H9 (cell line): ENCODE measurements around the gene RND3. TPM values are rescaled to one million over a fixed set of nuclear protein-coding genes. Genes with fewer than 3 reads are reported as not detected.

ENCODE experiments used
- DNase-seq: peaks from one replicate; pipeline ENCODE4 v3.0.0-alpha.2; 2017
- H2AFZ ChIP-seq: one replicate; pipeline ENCODE4 v1.6.1; 2013; ENCODE audit warnings: mild to moderate bottlenecking, low read length, control low read depth, moderate library complexity
- H2AK5ac ChIP-seq: 2 replicates; pipeline ENCODE4 v1.6.1; 2013; ENCODE audit warnings: low read length, control low read depth, mixed read lengths; ENCODE audit not compliant: insufficient read length
- H2BK120ac ChIP-seq: one replicate; pipeline ENCODE4 v1.6.1; 2013; ENCODE audit warnings: low read depth, mild to moderate bottlenecking, low read length, control low read depth, inconsistent platforms; ENCODE audit not compliant: poor library complexity, severe bottlenecking
- H2BK12ac ChIP-seq: 2 replicates; pipeline ENCODE4 v1.6.1; 2013; ENCODE audit warnings: low read length, control low read depth, mixed read lengths, low read depth; ENCODE audit not compliant: insufficient read length
- H2BK15ac ChIP-seq: 2 replicates; pipeline ENCODE4 v1.6.1; 2013; ENCODE audit warnings: low read depth, low read length, control low read depth
- H2BK20ac ChIP-seq: one replicate; pipeline ENCODE4 v1.6.1; 2013; ENCODE audit warnings: low read depth, mild to moderate bottlenecking, low read length, control low read depth, inconsistent platforms; ENCODE audit not compliant: poor library complexity, severe bottlenecking
- H2BK5ac ChIP-seq: 2 replicates; pipeline ENCODE4 v1.6.1; 2013; ENCODE audit warnings: low read length, control low read depth, mixed read lengths; ENCODE audit not compliant: insufficient read length
- H3K14ac ChIP-seq: 2 replicates; pipeline ENCODE4 v1.6.1; 2013; ENCODE audit warnings: low read length, control low read depth; ENCODE audit not compliant: insufficient read depth
- H3K18ac ChIP-seq: 2 replicates; pipeline ENCODE4 v1.6.1; 2013; ENCODE audit warnings: low read depth, mild to moderate bottlenecking, mixed read lengths, low read length, control low read depth; ENCODE audit not compliant: insufficient read length
- H3K23ac ChIP-seq: 2 replicates; pipeline ENCODE4 v1.6.1; 2013; ENCODE audit warnings: low read length, control low read depth, mixed read lengths, low read depth; ENCODE audit not compliant: insufficient read length
- H3K23me2 ChIP-seq: 2 replicates; pipeline ENCODE4 v1.6.1; 2013; ENCODE audit warnings: low read depth, mild to moderate bottlenecking, mixed read lengths, low read length, control low read depth; ENCODE audit not compliant: insufficient read length, poor library complexity, severe bottlenecking
- H3K27ac ChIP-seq: 2 replicates; pipeline ENCODE4 v1.5.1; 2013; ENCODE audit warnings: low read length, control low read depth, mixed read lengths, low read depth; ENCODE audit not compliant: insufficient read length
- H3K27me3 ChIP-seq: 2 replicates; pipeline ENCODE4 v1.6.1; 2013; ENCODE audit warnings: low read length, control low read depth, inconsistent platforms; ENCODE audit not compliant: insufficient read depth
- H3K4ac ChIP-seq: 2 replicates; pipeline ENCODE4 v1.6.1; 2013; ENCODE audit warnings: low read depth, mild to moderate bottlenecking, control low read depth, inconsistent platforms, low read length, moderate library complexity
- H3K4me1 ChIP-seq: 2 replicates; pipeline ENCODE4 v1.6.1; 2013; ENCODE audit warnings: low read length, control low read depth, inconsistent platforms; ENCODE audit not compliant: insufficient read depth
- H3K4me2 ChIP-seq: 2 replicates; pipeline ENCODE4 v1.6.1; 2013; ENCODE audit warnings: low read length, control low read depth, mixed read lengths; ENCODE audit not compliant: insufficient read length, insufficient read depth
- H3K56ac ChIP-seq: 2 replicates; pipeline ENCODE4 v1.6.1; 2013; ENCODE audit warnings: low read depth, mild to moderate bottlenecking, mixed read lengths, low read length, control low read depth; ENCODE audit not compliant: insufficient read length
- H3K79me1 ChIP-seq: 2 replicates; pipeline ENCODE4 v1.6.1; 2013; ENCODE audit warnings: low read depth, mild to moderate bottlenecking, moderate library complexity, low read length, control low read depth, inconsistent platforms; ENCODE audit not compliant: insufficient read depth, poor library complexity, severe bottlenecking
- H3K79me2 ChIP-seq: 2 replicates; pipeline ENCODE4 v1.6.1; 2013; ENCODE audit warnings: low read length, control low read depth, inconsistent platforms; ENCODE audit not compliant: insufficient read depth
- H3K9ac ChIP-seq: 2 replicates; pipeline ENCODE4 v1.6.1; 2013; ENCODE audit warnings: low read length, control low read depth, mixed read lengths; ENCODE audit not compliant: insufficient read length; ENCODE audit errors: extremely low read depth
- H3K9me3 ChIP-seq: one replicate; pipeline ENCODE4 v1.6.1; 2013; ENCODE audit warnings: low read depth, low read length, inconsistent platforms; ENCODE audit not compliant: control insufficient read depth
- H3T11ph ChIP-seq: one replicate; pipeline ENCODE4 v1.6.1; 2013; ENCODE audit warnings: mild to moderate bottlenecking, low read length, control low read depth, inconsistent platforms
- H4K20me1 ChIP-seq: one replicate; pipeline ENCODE4 v1.6.1; 2013; ENCODE audit not compliant: control insufficient read depth, insufficient read length, insufficient read depth
- H4K5ac ChIP-seq: 2 replicates; pipeline ENCODE4 v1.6.1; 2013; ENCODE audit warnings: low read depth, mild to moderate bottlenecking, mixed read lengths, low read length, control low read depth; ENCODE audit not compliant: insufficient read length
- H4K8ac ChIP-seq: replicated peaks from 2 replicates; pipeline ENCODE4 v1.6.1; 2013; ENCODE audit warnings: low read length, control low read depth, mixed read lengths, low read depth; ENCODE audit not compliant: insufficient read length
- H4K91ac ChIP-seq: 2 replicates; pipeline ENCODE4 v1.6.1; 2013; ENCODE audit warnings: low read depth, mild to moderate bottlenecking, moderate library complexity, mixed read lengths, low read length, control low read depth; ENCODE audit not compliant: insufficient read length
- H3K27ac Mint-ChIP-seq, 3 experiments: 2 replicates in 2 of 3; 3 replicates in 1 of 3; pipeline ENCODE4 v1.8.0; 2020 to 2021; ENCODE audit warnings: mixed read lengths in 3 of 3, mild to moderate bottlenecking in 1 of 3, moderate library complexity in 1 of 3
- H3K27me3 Mint-ChIP-seq: 2 replicates; pipeline ENCODE4 v1.8.0; 2021; ENCODE audit warnings: low read depth, mild to moderate bottlenecking, moderate library complexity, mixed read lengths
- H3K36me3 Mint-ChIP-seq, 3 experiments: 2 replicates in 2 of 3; 3 replicates in 1 of 3; pipeline ENCODE4 v1.8.0; 2020 to 2021; ENCODE audit warnings: low read depth in 3 of 3, mixed read lengths in 3 of 3; ENCODE audit not compliant: insufficient read depth in 1 of 3
- H3K4me1 Mint-ChIP-seq, 2 experiments: 2 replicates each; pipeline ENCODE4 v1.8.0; 2020; ENCODE audit warnings: mixed read lengths in 2 of 2
- H3K4me3 Mint-ChIP-seq, 2 experiments: 2 replicates in 1 of 2; 3 replicates in 1 of 2; pipeline ENCODE4 v1.8.0; 2020 to 2021; ENCODE audit warnings: mild to moderate bottlenecking in 2 of 2, mixed read lengths in 2 of 2, moderate library complexity in 1 of 2
- H3K9me3 Mint-ChIP-seq, 2 experiments: 2 replicates in 1 of 2; 3 replicates in 1 of 2; pipeline ENCODE4 v1.8.0; 2020; ENCODE audit warnings: mild to moderate bottlenecking in 2 of 2, mixed read lengths in 2 of 2, moderate library complexity in 1 of 2
- WGBS: extraction: QIAGEN DNeasy Blood & Tissue Kit; methylation state at CpG from one replicate; pipeline ENCODE4 v1.1.7; 2013; ENCODE audit warnings: missing lambda C conversion rate, low lambda C conversion rate, mixed read lengths; ENCODE audit not compliant: insufficient read length; ENCODE audit errors: extremely low coverage; 5-methylcytosine and 5-hydroxymethylcytosine counted together
- total RNA-seq: library from RNA; stranded (reverse); gene quantifications from 2 replicates; pipeline ENCODE4 v1.2.1, GENCODE V29; 2021
- TF ChIP-seq, protein P1 (sequence below): fragments of 200-600 bp; sonication (generic); conservative IDR thresholded peaks from 3 replicates; pipeline ENCODE4 v1.8.0; 2021; ENCODE audit warnings: antibody characterized with exemption, mild to moderate bottlenecking

Gene RND3
- total RNA-seq, 1 experiment from 2014 or later = 62.6 TPM

DNA sequence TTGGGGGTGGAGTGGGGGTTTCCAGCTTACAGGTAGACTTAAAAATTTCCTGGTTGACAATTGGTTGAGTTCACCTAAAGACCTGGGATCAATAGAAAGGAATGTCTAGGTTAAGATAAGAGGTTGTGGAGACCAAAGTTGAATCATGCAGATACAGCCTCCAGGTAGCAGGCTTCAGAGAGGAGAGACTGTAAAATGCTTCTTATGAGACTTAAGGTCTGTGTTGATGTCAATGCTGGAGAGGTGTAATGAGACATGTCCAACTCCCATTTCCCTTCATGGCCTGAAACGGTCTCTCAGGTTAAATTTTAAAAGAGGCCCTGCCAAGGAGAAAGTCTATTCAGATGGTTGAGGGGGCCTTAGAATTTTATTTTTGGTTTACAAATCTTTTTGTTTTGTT is 38.5 kb upstream of the RND3 start:
- Histone ChIP-seq H3K27me3 (no peaks in the 10 kb centered on the region), H4K8ac (no peak overlapping the region), H2AK5ac (no peak overlapping the region), H3T11ph (no peak overlapping the region), H3K4me2 (no peak overlapping the region), H3K14ac (no peak overlapping the region), H2AFZ (no peak overlapping the region), H2BK20ac (no peak overlapping the region), H3K27ac (no peak overlapping the region), H3K56ac (no peak overlapping the region), H3K79me1 (no peaks in the 10 kb centered on the region), H4K91ac (no peak overlapping the region), H3K4ac (no peak overlapping the region), H3K9me3 (no peaks in the 10 kb centered on the region), H2BK15ac (no peak overlapping the region), H3K23ac (no peak overlapping the region), H3K23me2 (no peaks in the 10 kb centered on the region), H2BK5ac (no peak overlapping the region), H3K18ac (no peak overlapping the region), H4K5ac (no peak overlapping the region), H2BK120ac (no peak overlapping the region), H3K79me2 (no peaks in the 10 kb centered on the region), H3K9ac (no peak overlapping the region), H4K20me1 (no peaks in the 10 kb centered on the region), H3K4me1 (peaks cover 9% of the 10 kb centered on the region), H2BK12ac (no peak overlapping the region)
- Mint-ChIP-seq H3K4me1 (peaks cover 18 to 23% of the 10 kb centered on the region in 2 experiments), H3K9me3 (peaks cover 6 to 18% of the 10 kb centered on the region in 2 experiments), H3K27ac (no peak overlapping the region), H3K27me3 (no peaks in the 10 kb centered on the region), H3K36me3 (peaks cover 16 to 20% (median 19%) of the 10 kb centered on the region in 3 experiments), H3K4me3 (no peak overlapping the region)
- DNase-seq = no peak
- no CpG with 5 or more reads among the region's 1 CpG for WGBS
- TF ChIP-seq, protein P1, sequence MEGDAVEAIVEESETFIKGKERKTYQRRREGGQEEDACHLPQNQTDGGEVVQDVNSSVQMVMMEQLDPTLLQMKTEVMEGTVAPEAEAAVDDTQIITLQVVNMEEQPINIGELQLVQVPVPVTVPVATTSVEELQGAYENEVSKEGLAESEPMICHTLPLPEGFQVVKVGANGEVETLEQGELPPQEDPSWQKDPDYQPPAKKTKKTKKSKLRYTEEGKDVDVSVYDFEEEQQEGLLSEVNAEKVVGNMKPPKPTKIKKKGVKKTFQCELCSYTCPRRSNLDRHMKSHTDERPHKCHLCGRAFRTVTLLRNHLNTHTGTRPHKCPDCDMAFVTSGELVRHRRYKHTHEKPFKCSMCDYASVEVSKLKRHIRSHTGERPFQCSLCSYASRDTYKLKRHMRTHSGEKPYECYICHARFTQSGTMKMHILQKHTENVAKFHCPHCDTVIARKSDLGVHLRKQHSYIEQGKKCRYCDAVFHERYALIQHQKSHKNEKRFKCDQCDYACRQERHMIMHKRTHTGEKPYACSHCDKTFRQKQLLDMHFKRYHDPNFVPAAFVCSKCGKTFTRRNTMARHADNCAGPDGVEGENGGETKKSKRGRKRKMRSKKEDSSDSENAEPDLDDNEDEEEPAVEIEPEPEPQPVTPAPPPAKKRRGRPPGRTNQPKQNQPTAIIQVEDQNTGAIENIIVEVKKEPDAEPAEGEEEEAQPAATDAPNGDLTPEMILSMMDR = no peak
